OCI-LY1 (cell line): Measurements from ENCODE around the gene MLX.

ENCODE experiments used
- H2AFZ ChIP-seq: fragments of 200-600 bp; sonication (generic), shearing (Covaris generic); 2 replicates; pipeline ENCODE4 v1.6.0; 2014; ENCODE audit warnings: antibody characterized with exemption, mild to moderate bottlenecking, low read length
- H3F3A ChIP-seq: fragments of 200-600 bp; sonication (generic), shearing (Covaris generic); 2 replicates; pipeline ENCODE4 v1.6.0; 2014; ENCODE audit warnings: mild to moderate bottlenecking, antibody characterized with exemption, low read length, moderate library complexity; ENCODE audit not compliant: insufficient read depth
- H3K27ac ChIP-seq: fragments of 200-600 bp; sonication (generic); 2 replicates; pipeline ENCODE4 v1.5.1; 2014; ENCODE audit warnings: low read length, mixed run types, mild to moderate bottlenecking, low read depth; ENCODE audit not compliant: poor library complexity, severe bottlenecking
- H3K27me3 ChIP-seq: fragments of 200-600 bp; sonication (generic); 2 replicates; pipeline ENCODE4 v1.6.0; 2014; ENCODE audit warnings: antibody characterized with exemption, mild to moderate bottlenecking, low read length, moderate library complexity; ENCODE audit not compliant: insufficient read depth
- H3K36me3 ChIP-seq: fragments of 200-600 bp; sonication (generic); 2 replicates; pipeline ENCODE4 v1.6.1; 2014; ENCODE audit warnings: mild to moderate bottlenecking, antibody characterized with exemption, low read length, moderate library complexity, mixed read lengths; ENCODE audit not compliant: insufficient read depth
- H3K4me1 ChIP-seq: fragments of 200-600 bp; sonication (generic); 2 replicates; pipeline ENCODE4 v1.5.1; 2014; ENCODE audit warnings: mild to moderate bottlenecking, low read length, moderate library complexity; ENCODE audit not compliant: insufficient read depth, severe bottlenecking
- H3K4me2 ChIP-seq: fragments of 200-600 bp; sonication (generic), shearing (Covaris generic); 2 replicates; pipeline ENCODE4 v1.6.1; 2014; ENCODE audit warnings: low read length
- H3K4me3 ChIP-seq: fragments of 200-600 bp; sonication (generic); 2 replicates; pipeline ENCODE4 v1.5.1; 2014; ENCODE audit warnings: low read length, low read depth, mild to moderate bottlenecking, mixed read lengths; ENCODE audit not compliant: poor library complexity, severe bottlenecking
- H3K79me2 ChIP-seq: fragments of 200-600 bp; shearing (Covaris generic); 2 replicates; pipeline ENCODE4 v1.6.1; 2016; ENCODE audit warnings: mixed run types, low read length, mixed read lengths; ENCODE audit not compliant: insufficient read depth
- H3K9ac ChIP-seq: fragments of 200-600 bp; sonication (generic), shearing (Covaris generic); 2 replicates; pipeline ENCODE4 v1.6.1; 2014; ENCODE audit warnings: mild to moderate bottlenecking, low read length, mixed read lengths
- H3K9me2 ChIP-seq: fragments of 200-600 bp; sonication (generic), shearing (Covaris generic); 2 replicates; pipeline ENCODE4 v1.6.1; 2014; ENCODE audit warnings: low read depth, mild to moderate bottlenecking, low read length, mixed read lengths
- H3K9me3 ChIP-seq: fragments of 200-600 bp; shearing (Covaris generic); 2 replicates; pipeline ENCODE4 v1.6.1; 2014; ENCODE audit warnings: low read length, mixed read lengths
- H4K20me1 ChIP-seq: fragments of 200-600 bp; sonication (generic), shearing (Covaris generic); 2 replicates; pipeline ENCODE4 v1.6.0; 2016; ENCODE audit warnings: mild to moderate bottlenecking, low read length; ENCODE audit not compliant: insufficient read depth
- CTCF ChIP-seq: fragments of 200-600 bp; sonication (generic), shearing (Covaris generic); IDR thresholded peaks from 2 replicates; pipeline ENCODE4 v1.5.1; 2017; ENCODE audit warnings: mild to moderate bottlenecking, antibody characterized with exemption, low read length, moderate library complexity, mixed read lengths
- EZH2 ChIP-seq: fragments of 200-600 bp; sonication (generic), shearing (Covaris generic); IDR thresholded peaks from 2 replicates; pipeline ENCODE4 v1.8.0; 2017; ENCODE audit warnings: borderline replicate concordance, mixed run types, mild to moderate bottlenecking, antibody characterized with exemption, low read length, moderate library complexity, mixed read lengths

Gene MLX

GRCh38 chr17:42603318-42603717 is 36.4 kb downstream of the MLX start:
- peak overlapping the region; percentile 37 for H3K4me3 ChIP-seq
- H3K27me3 ChIP-seq, result no peaks in the 10 kb centered on the region
- no peak overlapping the region for H2AFZ ChIP-seq
- H3K27ac ChIP-seq, result peak overlapping the region; percentile 74
- H3K4me2 ChIP-seq, result peak overlapping the region; percentile 49
- no peak for TF ChIP-seq EZH2
- TF ChIP-seq CTCF, result no peak
- H3K9me2 ChIP-seq, result no peaks in the 10 kb centered on the region
- H3K36me3 ChIP-seq, result peaks cover 22% of the 10 kb centered on the region
- no peaks in the 10 kb centered on the region for H3K9me3 ChIP-seq
- peaks cover 11% of the 10 kb centered on the region for H3F3A ChIP-seq
- no peak overlapping the region; the same call in 1 of the 2 replicates for H3K9ac ChIP-seq
- H3K79me2 ChIP-seq, result peaks cover 81% of the 10 kb centered on the region
- H4K20me1 ChIP-seq, result no peaks in the 10 kb centered on the region
- H3K4me1 ChIP-seq, result peaks cover 54% of the 10 kb centered on the region

GRCh38 chr17:42607769-42608168 is 40.9 kb downstream of the MLX start:
- H3K27me3 ChIP-seq, result no peaks in the 10 kb centered on the region
- H3F3A ChIP-seq, result peaks cover 11% of the 10 kb centered on the region
- TF ChIP-seq EZH2 (no peak), CTCF (no peak)
- peak overlapping the region; percentile 79 for H3K4me2 ChIP-seq
- no peak overlapping the region for H2AFZ ChIP-seq
- H3K27ac ChIP-seq, result peak overlapping the region; percentile 81
- H3K36me3 ChIP-seq, result peaks cover 13% of the 10 kb centered on the region; the same call in 1 of the 2 replicates
- no peaks in the 10 kb centered on the region for H3K9me3 ChIP-seq
- H4K20me1 ChIP-seq, result no peaks in the 10 kb centered on the region
- peaks cover 58% of the 10 kb centered on the region for H3K4me1 ChIP-seq
- H3K9ac ChIP-seq, result peak overlapping the region; percentile 85
- H3K9me2 ChIP-seq, result no peaks in the 10 kb centered on the region
- H3K79me2 ChIP-seq, result peaks cover 62% of the 10 kb centered on the region
- H3K4me3 ChIP-seq, result peak overlapping the region; percentile 81

GRCh38 chr17:42608305-42609181 is 41.6 kb downstream of the MLX start:
- Histone ChIP-seq H3K9ac (peak overlapping the region; percentile 85), H3K27ac (peak overlapping the region; percentile 81), H3K36me3 (peaks cover 21% of the 10 kb centered on the region; the same call in 1 of the 2 replicates), H4K20me1 (no peaks in the 10 kb centered on the region), H3K79me2 (peaks cover 56% of the 10 kb centered on the region), H3K27me3 (no peaks in the 10 kb centered on the region), H2AFZ (no peak overlapping the region), H3F3A (peaks cover 11% of the 10 kb centered on the region), H3K9me2 (no peaks in the 10 kb centered on the region), H3K9me3 (no peaks in the 10 kb centered on the region), H3K4me1 (peaks cover 51% of the 10 kb centered on the region), H3K4me3 (peak overlapping the region; percentile 81), H3K4me2 (peak overlapping the region; percentile 79)
- no peak for TF ChIP-seq CTCF
- no peak for TF ChIP-seq EZH2
